GM15510 (cell line): ENCODE measurements around the gene MMRN2.

Source experiments
- POLR2A ChIP-seq: IDR thresholded peaks from 3 replicates; pipeline ENCODE4 v1.6.1; 2011; ENCODE audit warnings: borderline replicate concordance; ENCODE audit not compliant: insufficient read length; ENCODE audit errors: extremely low read depth

Gene MMRN2

GRCh38 chr10:86970162-86970981 is 13.0 kb upstream of the MMRN2 start:
- no peak for TF ChIP-seq POLR2A

GRCh38 chr10:86969421-86970041 is 12.1 kb upstream of the MMRN2 start:
- no peak for TF ChIP-seq POLR2A

- no peak for TF ChIP-seq POLR2A
Observed at GRCh38 chr10:86968994-86969355, 11.6 kb upstream of the MMRN2 start.

- TF ChIP-seq POLR2A = no peak
Observed at GRCh38 chr10:86968271-86968993, 11.0 kb upstream of the MMRN2 start, which contains the start of gene ADIRF. ADIRF (plus strand) TSS chr10:86968482; CDS start chr10:86968545, 63 bp downstream.

- no peak for TF ChIP-seq POLR2A
Observed at GRCh38 chr10:86967481-86967941, 10.1 kb upstream of the MMRN2 start.

GRCh38 chr10:86965986-86966654 is 8.7 kb upstream of the MMRN2 start:
- TF ChIP-seq POLR2A = peak; percentile 28

- no peak for TF ChIP-seq POLR2A
Observed at GRCh38 chr10:86964847-86965190, 7.4 kb upstream of the MMRN2 start.

GRCh38 chr10:86964061-86964846 is 6.8 kb upstream of the MMRN2 start:
- no peak for TF ChIP-seq POLR2A

- TF ChIP-seq POLR2A = no peak
Observed at GRCh38 chr10:86963341-86963919, 6.0 kb upstream of the MMRN2 start.

- no peak for TF ChIP-seq POLR2A
Observed at GRCh38 chr10:86962981-86963310, 5.5 kb upstream of the MMRN2 start.

GRCh38 chr10:86962136-86962980 is 4.9 kb upstream of the MMRN2 start:
- TF ChIP-seq POLR2A = no peak

GRCh38 chr10:86961481-86962091 is 4.2 kb upstream of the MMRN2 start:
- TF ChIP-seq POLR2A = no peak
